ENCODE measurements around the gene DGKE.
A peak's percentile ranks its signal among the peaks of the same experiment; 100 is the strongest.

Gene DGKE

GRCh38 chr17:56833809-56834379 is at the start of gene DGKE, which contains the start of gene C17orf67:
Gene DGKE (plus strand): TSS chr17:56834151. CDS start chr17:56834796, 645 bp downstream.
Gene C17orf67 (minus strand): TSS chr17:56833920. CDS start chr17:56815810, 18,110 bp downstream.
- DNase-seq = peak; percentile 99

GRCh38 chr17:56785405-56785804 is 48.5 kb upstream of the DGKE start:
- no peak for DNase-seq

GRCh38 chr17:56785997-56786680 is 47.8 kb upstream of the DGKE start:
- no peak for DNase-seq

- peak; percentile 31 to 47 for DNase-seq
These were observed 46.9 kb upstream of the DGKE start for GRCh38 chr17:56786989-56787482.

GRCh38 chr17:56792267-56792666 is 41.7 kb upstream of the DGKE start:
- DNase-seq = no peak

GRCh38 chr17:56793531-56793930 is 40.4 kb upstream of the DGKE start:
- DNase-seq = no peak

- no peak for DNase-seq
These were observed 40.0 kb upstream of the DGKE start for GRCh38 chr17:56793957-56794356.

GRCh38 chr17:56795221-56795865 is 38.6 kb upstream of the DGKE start:
- no peak for DNase-seq

GRCh38 chr17:56796536-56796935 is 37.4 kb upstream of the DGKE start:
- no peak for DNase-seq

- no peak for DNase-seq
These were observed 35.0 kb upstream of the DGKE start for GRCh38 chr17:56798916-56799315.

GRCh38 chr17:56801459-56802178 is 32.3 kb upstream of the DGKE start:
- DNase-seq = no peak

GRCh38 chr17:56803071-56803470 is 30.9 kb upstream of the DGKE start:
- no peak for DNase-seq

GRCh38 chr17:56804454-56804853 is 29.5 kb upstream of the DGKE start:
- no peak for DNase-seq

- no peak for DNase-seq
These were observed 27.0 kb upstream of the DGKE start for GRCh38 chr17:56806949-56807348.

- no peak for DNase-seq
These were observed 26.2 kb upstream of the DGKE start for GRCh38 chr17:56807723-56808122.

- no peak for DNase-seq
These were observed 25.4 kb upstream of the DGKE start for GRCh38 chr17:56808503-56808902.

- DNase-seq = no peak
These were observed 24.7 kb upstream of the DGKE start for GRCh38 chr17:56809106-56809819.

GRCh38 chr17:56809820-56810179 is 24.2 kb upstream of the DGKE start:
- no peak for DNase-seq

GRCh38 chr17:56810343-56810742 is 23.6 kb upstream of the DGKE start:
- no peak for DNase-seq

- no peak for DNase-seq
These were observed 22.8 kb upstream of the DGKE start for GRCh38 chr17:56810891-56811775.

GRCh38 chr17:56812901-56813388 is 21.0 kb upstream of the DGKE start:
- no peak for DNase-seq

GRCh38 chr17:56815711-56816110 is 18.2 kb upstream of the DGKE start:
- no peak for DNase-seq
